Myocyte (in vitro differentiated cells): Measurements from ENCODE around the gene C1QTNF7. TPM values are rescaled to one million over a fixed set of nuclear protein-coding genes. Genes with fewer than 3 reads are reported as not detected.

Experiments
- DNase-seq: peaks from one replicate; pipeline ENCODE4 v3.0.0-alpha.2; 2012; ENCODE audit warnings: low read depth
- polyA plus RNA-seq: library from polyadenylated mRNA; unstranded; fragments of >200 nt; gene quantifications from one replicate; pipeline ENCODE4 v1.2.1, GENCODE V29; 2012; ENCODE audit warnings: missing spikeins
- total RNA-seq: library from RNA; depleted of rRNA; stranded (reverse); fragments of >200 nt; gene quantifications from 2 replicates; pipeline ENCODE4 v1.2.3, GENCODE V29; 2014

The C1QTNF7 gene, protein sequence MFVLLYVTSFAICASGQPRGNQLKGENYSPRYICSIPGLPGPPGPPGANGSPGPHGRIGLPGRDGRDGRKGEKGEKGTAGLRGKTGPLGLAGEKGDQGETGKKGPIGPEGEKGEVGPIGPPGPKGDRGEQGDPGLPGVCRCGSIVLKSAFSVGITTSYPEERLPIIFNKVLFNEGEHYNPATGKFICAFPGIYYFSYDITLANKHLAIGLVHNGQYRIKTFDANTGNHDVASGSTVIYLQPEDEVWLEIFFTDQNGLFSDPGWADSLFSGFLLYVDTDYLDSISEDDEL
- not detected in 2 replicates for total RNA-seq
- polyA plus RNA-seq, result 0.05 TPM

GRCh38 chr4:15427701-15428100 lies at the start of gene C1QTNF7:
C1QTNF7 (plus strand) TSS chr4:15428033; CDS start chr4:15435744, 7,711 bp downstream.
- DNase-seq, result no peak

GRCh38 chr4:15378062-15378461 lies 49.8 kb upstream of the C1QTNF7 start:
- peak; percentile 7 for DNase-seq

DNA sequence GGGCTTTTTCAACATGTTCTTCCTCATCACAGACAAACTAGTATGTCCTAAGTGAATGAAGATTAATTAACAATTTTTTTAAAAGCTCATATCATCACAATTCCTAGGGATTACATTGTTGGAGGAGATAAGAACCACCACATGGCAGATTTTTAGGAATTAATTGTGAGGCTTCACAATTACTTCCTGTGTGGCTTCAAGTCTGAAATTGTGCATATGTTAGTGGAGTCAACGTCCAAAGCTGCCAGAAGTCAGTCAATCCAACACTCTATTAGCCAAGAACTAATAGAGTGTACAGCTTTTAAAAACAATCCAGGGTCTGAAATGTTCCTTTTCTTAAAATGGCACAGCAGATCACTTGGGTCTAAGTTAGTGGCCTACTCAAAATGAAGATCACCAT lies 49.3 kb upstream of the C1QTNF7 start:
- no peak for DNase-seq

DNA sequence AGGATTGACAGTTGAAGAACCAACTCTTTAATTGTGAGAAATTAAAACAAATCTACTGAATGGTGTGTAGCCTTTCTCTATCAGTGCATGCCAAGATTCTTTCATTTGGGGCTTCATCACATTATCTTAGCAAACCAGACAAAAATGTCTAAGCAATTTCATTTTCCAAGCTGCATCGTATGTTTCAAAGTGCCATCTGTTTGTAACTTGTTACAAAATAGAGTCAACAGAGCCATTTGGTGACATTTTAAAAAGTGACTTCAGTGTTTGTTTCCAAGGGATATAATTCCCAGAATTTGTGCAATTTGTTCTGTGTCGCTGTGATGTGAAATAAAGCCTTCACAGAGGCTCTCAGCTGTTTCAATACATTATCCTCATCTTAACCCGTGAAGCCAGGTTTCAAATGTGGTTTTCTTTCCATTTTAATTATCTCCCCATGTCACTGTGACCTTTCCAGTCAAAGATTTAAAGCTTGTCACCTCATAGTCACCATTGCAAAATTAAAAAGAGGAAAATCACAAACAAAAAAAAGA lies 46.0 kb upstream of the C1QTNF7 start:
- DNase-seq, result no peak

DNA sequence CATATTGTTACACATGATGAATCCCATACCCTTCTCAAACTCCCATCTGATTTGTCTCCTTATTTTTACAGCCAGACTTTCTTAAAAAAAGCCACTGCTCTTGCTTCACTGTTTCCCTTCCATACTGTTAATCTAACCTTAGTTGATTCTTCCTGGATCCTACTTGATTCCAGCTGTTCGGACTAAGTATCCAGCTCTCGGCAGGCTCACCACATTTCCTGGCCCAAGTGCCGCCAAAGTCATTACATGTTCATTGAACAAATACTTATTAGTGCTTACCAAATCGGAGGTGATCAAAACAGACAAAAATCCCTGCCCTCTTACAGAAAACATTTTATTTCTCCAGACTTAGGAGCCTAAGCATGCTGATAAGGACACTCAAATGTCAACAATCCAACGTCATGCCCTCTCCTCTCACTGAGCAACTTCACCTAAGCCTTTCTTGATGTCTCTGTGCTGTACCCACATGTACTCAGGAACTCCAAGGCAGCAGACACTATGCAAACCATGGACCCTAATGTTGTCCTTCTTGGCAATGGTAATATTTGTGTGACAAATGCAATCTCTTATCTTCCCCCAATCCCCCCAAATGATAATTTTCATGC lies 45.1 kb upstream of the C1QTNF7 start:
- DNase-seq, result no peak

GRCh38 chr4:15385515-15385914 lies 42.3 kb upstream of the C1QTNF7 start:
- no peak for DNase-seq

DNA sequence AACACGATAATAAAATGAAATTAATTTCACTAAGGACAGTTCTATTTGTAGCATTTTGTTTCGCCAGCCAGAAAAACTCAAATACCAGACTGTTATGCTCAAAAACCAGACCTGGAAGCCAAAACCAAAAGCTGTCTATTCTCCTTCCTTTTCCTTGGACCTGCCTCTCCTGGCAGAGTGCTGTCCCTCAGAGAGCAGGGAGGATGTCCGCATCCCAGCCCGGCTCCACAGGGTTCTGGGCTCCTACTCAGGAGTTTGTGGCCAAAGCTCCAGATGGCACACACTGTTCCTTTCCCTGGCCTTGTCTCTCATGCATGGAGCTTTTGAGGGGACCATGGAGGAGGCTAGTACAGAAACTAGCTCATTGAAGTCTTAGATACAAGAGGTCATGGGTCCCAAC lies 41.9 kb upstream of the C1QTNF7 start:
- DNase-seq, result no peak

- no peak for DNase-seq
Measured at GRCh38 chr4:15390494-15390893, 37.3 kb upstream of the C1QTNF7 start.

GRCh38 chr4:15392053-15392805 lies 35.6 kb upstream of the C1QTNF7 start:
- DNase-seq, result no peak

DNA sequence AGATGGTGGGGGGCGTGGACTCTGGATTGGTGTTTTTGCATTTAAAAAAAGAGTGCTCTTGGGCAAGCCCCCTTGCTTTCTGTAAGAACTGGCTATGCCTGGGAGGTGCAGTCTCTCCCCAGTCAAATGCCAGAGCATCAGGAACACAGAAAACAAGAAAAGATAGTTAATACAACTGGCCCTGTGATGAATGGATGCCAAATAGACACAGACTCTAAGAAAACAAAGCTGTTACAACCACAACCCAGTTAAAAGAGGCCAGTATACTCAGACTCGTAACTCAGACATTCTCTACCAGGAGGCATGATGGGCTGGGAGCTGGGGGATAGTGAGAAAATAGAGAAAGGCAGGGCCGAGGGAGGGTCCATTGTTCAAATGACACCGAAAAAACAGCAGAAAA lies 32.5 kb upstream of the C1QTNF7 start:
- DNase-seq, result no peak

- DNase-seq, result peak; percentile 66
Measured at GRCh38 chr4:15396157-15396800, 31.6 kb upstream of the C1QTNF7 start.

DNA sequence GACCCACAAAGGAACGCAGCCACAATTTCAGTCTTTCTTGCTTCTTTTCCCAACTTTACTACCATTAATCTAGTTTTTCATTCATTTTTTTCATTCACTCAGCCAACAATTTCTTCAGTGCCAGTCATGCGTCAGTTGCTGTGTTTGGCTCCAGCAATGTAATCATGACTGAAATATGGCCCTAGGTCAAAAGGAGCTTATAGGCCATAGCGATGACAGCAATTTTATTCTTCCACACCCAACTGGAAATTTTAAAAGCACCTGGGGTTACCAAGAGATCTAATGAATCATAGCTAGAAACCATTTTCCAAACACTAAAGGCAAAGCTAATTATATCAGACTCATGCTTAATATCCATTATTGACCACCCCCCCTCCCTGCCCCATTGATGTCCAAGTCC lies 29.8 kb upstream of the C1QTNF7 start:
- DNase-seq, result no peak

- DNase-seq, result no peak
Measured at GRCh38 chr4:15398732-15399131, 29.1 kb upstream of the C1QTNF7 start.

GRCh38 chr4:15400226-15400625 lies 27.6 kb upstream of the C1QTNF7 start:
- DNase-seq, result peak; percentile 28

DNA sequence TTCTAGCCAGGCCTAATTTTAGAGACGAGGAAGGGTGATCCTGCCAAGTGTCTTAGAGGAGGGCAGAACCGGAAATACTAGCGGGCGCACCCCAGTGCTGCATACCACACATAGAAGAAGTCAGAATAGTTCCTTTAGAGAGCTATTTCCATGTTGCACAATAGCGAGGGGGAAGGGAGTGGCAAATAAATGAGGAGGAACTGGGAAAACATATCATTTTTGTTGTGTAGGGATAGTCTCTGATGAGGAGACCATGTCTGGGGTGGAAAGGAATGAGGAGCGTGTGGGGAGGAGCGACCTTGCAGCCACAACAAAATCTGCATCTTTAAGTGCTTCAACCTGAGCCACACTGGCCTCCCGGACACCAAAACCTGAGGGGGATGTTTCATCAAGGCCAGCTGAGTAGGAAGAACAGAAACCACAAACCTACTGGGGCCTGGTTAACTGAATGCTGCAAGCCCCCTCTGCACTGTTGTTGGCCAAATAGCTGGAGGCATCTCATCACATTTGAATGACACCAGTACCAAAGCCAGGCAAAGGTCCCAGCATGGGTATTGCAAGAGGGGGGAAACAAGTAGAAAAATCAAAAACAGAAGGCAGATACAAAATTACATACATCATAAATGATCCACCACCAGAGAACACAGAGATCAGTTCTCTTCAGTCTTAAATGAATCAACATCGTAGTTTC lies 26.7 kb upstream of the C1QTNF7 start:
- DNase-seq, result peak; percentile 85

DNA sequence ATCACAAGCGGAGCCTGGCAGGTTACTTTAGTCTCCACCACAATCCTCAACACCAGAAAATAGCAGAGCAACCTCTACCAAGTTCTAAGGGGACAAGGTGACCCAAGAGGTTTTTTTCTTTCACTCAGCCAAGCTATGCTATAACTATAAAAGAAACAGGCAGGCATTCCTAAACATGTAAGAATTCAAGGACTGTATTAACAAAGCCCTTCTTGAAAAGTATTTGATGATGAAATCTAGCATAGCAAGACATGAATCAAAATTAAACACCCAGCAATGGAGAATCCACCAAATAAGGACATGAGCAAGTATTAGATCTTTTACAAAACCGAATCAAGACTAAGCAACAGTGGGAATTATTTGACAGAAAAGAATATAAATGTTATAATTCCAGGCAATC lies 25.7 kb upstream of the C1QTNF7 start:
- DNase-seq, result peak; percentile 18

DNA sequence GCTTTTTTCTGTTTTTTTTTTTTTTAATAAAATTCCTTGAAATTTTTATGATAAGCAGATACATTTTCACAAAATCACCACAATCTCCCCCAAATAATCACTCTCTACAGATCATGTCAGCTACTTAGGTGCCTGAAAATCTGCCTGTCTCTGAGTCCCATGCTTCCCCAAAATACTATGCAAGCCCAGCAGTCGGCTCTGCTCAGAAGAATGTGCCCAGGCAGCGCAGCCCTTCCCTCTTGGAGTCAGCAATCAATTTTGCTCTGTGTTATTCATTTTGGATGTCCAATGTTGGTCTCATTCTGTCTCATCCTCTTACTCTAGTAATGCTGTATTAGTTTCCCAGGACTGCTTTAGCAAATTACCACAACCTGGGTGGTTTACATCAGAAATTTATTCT lies 24.9 kb upstream of the C1QTNF7 start:
- DNase-seq, result no peak

DNA sequence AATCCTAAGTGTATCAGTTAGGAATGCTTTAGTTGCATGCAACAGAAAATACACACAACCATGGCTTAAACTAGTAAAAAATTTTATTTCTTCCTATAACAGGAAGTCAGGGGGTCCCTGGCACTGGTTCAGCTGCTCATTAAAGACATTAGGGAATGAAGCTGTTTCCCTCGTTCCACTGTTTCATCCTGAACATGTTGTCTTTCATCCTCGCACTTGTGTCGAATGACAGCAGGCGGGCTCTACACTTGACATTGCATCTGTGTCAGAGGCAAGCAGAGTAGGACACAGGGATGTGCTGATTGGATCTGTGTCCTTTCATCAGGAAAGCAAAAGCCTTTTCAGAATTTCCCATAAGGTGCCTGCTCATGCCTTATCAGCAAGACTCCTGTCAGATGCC lies 22.8 kb upstream of the C1QTNF7 start:
- DNase-seq, result no peak

GRCh38 chr4:15410750-15411149 lies 17.1 kb upstream of the C1QTNF7 start:
- DNase-seq, result no peak

DNA sequence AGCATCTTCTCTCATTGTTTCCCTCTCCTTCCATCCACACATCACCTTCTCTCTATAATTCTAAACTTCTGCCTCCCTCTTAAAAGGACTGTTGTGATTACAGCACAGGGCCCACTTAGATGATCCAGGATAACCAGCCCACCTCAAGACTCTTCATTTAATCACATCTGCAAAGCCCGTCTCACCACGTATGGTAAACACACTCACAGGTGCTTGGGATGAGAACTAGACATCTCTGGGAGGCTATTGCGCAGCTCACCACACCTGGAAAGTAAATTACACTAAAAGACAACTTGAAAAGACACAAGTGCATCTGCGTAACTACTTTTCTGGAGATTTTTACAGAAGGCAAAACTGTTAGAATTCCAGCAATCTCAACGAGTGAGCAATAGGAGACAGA lies 15.4 kb upstream of the C1QTNF7 start:
- no peak for DNase-seq

DNA sequence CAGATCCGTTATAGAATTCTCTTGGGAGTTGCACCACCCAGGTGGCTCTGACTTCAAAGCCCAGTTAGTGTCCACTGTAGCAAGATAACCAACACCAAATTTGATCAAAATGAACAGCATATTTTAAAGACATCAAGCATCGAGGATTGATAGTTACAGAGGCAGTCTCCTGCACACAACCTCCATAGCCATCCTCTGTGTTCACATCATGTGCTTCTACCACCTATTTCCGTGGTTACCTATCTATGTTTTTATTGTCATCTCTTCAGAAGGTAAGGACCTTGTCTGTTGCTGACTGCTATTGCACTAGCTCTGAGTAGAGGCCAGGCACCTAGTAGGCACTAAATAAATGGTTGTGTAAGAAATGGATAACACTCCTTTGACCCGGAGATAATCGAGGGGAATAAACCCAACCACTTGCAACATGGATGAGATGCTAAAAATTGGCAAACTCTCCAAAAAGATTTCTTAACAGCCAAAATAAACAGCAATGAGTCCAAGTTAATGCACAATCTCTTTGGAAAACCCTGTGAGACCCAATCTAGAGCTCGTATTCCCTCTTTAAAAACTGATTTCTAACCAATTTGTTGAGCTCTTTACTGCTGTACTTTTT lies 14.7 kb upstream of the C1QTNF7 start:
- DNase-seq, result no peak
